Panc1 (cell line): ENCODE results near the gene TRIM27. TPM values are rescaled to one million over a fixed set of nuclear protein-coding genes. Genes with fewer than 3 reads are reported as not detected.

Source experiments
- ATAC-seq: fragments of 200-7000 bp; cut with Tn5 transposase; 2 replicates; pipeline ENCODE4 v1.9.1; 2020; ENCODE audit warnings: mild to moderate bottlenecking, moderate library complexity
- BruUV-seq: library from RNA; stranded (reverse); fragments of 400-500 nt; replicated peaks from 2 replicates; lab custom pipeline; 2021; lab: Mats Ljungman, UMichigan
- CTCF ChIA-PET: fragments of 300-600 bp; sonication (Branson Sonifier 250); formaldehyde crosslinking; loops from one replicate; lab custom pipeline; 2022; ENCODE audit warnings: antibody characterized with exemption; lab: Charles Lee
- POLR2A ChIA-PET: fragments of 300-600 bp; sonication (Branson Sonifier 250); formaldehyde crosslinking; loops from one replicate; lab custom pipeline; 2022; ENCODE audit warnings: antibody characterized with exemption; lab: Charles Lee
- DNase-seq: peaks from one replicate; pipeline ENCODE4 v3.0.0-alpha.2; 2010; ENCODE audit warnings: low read depth, low spot score
- H3K27ac ChIP-seq: 2 replicates; pipeline ENCODE4 v1.5.1; 2011; ENCODE audit warnings: mild to moderate bottlenecking, low read length, inconsistent platforms
- H3K27me3 ChIP-seq: fragments of 200-500 bp; sonication (Bioruptor generic); 2 replicates; pipeline ENCODE4 v1.6.0; 2014; ENCODE audit warnings: low read length, inconsistent platforms; ENCODE audit not compliant: control insufficient read depth, insufficient read depth
- H3K36me3 ChIP-seq: fragments of 200-500 bp; sonication (Bioruptor generic); 2 replicates; pipeline ENCODE4 v1.5.1; 2014; ENCODE audit warnings: inconsistent platforms, mild to moderate bottlenecking, low read length, moderate library complexity; ENCODE audit not compliant: control insufficient read depth, insufficient read depth
- H3K4me1 ChIP-seq: 2 replicates; pipeline ENCODE4 v1.5.1; 2011; ENCODE audit warnings: inconsistent platforms, mild to moderate bottlenecking, low read length, moderate library complexity; ENCODE audit not compliant: control insufficient read depth, insufficient read depth
- H3K4me3 ChIP-seq, 2 experiments: 2 replicates each; pipeline ENCODE4 v1.5.1; 2011 to 2012; ENCODE audit warnings: low read depth in 2 of 2, low read length in 2 of 2, mild to moderate bottlenecking in 2 of 2, inconsistent platforms in 1 of 2, moderate library complexity in 1 of 2
- H3K9me3 ChIP-seq: fragments of 200-500 bp; sonication (Bioruptor generic); 2 replicates; pipeline ENCODE4 v1.5.1; 2014; ENCODE audit warnings: low read depth, mild to moderate bottlenecking, inconsistent platforms, low read length, moderate library complexity; ENCODE audit not compliant: control insufficient read depth, insufficient read depth
- CTCF ChIP-seq: fragments of 450-650 bp; IDR thresholded peaks from 2 replicates; pipeline ENCODE4 v1.5.1; 2017; ENCODE audit warnings: mild to moderate bottlenecking
- POLR2AphosphoS5 ChIP-seq: IDR thresholded peaks from 2 replicates; pipeline ENCODE4 v1.6.1; 2012; ENCODE audit warnings: mild to moderate bottlenecking, low read depth, low read length, moderate library complexity
- REST ChIP-seq, 2 experiments: IDR thresholded peaks; 2 replicates each; pipeline ENCODE4 v1.6.1; 2011 to 2012; ENCODE audit warnings: low read depth in 2 of 2, control low read depth in 1 of 2, low read length in 1 of 2, mild to moderate bottlenecking in 1 of 2, moderate library complexity in 1 of 2; ENCODE audit not compliant: insufficient read depth in 1 of 2
- SIN3A ChIP-seq: IDR thresholded peaks from 2 replicates; pipeline ENCODE4 v1.6.1; 2012; ENCODE audit warnings: low read depth, mild to moderate bottlenecking, low read length, moderate library complexity, borderline replicate concordance; ENCODE audit not compliant: insufficient read depth
- TCF7L2 ChIP-seq: IDR thresholded peaks from 2 replicates; pipeline ENCODE4 v1.6.1; 2011; ENCODE audit warnings: mild to moderate bottlenecking, low read depth, low read length, inconsistent platforms
- in situ Hi-C: cut with HindIII; loops from 2 replicates; pipeline ENCODE4 v1.10.0; 2016; ENCODE audit warnings: low sequenced_read_pairs, low pct_unique_long_range_greater_than_20kb
- intact Hi-C: fragments of 100-400 bp; cut with micrococcal nuclease; formaldehyde crosslinking; loops from one replicate; pipeline ENCODE4 v1.10.0; 2022; ENCODE audit not compliant: unreplicated experiment
- total RNA-seq: library from RNA; stranded (reverse); gene quantifications from one replicate; pipeline ENCODE4 v1.2.1, GENCODE V29; 2021; ENCODE audit not compliant: unreplicated experiment

TRIM27 gene
- total RNA-seq, 1 experiment from 2014 or later, result 53.0 TPM

GRCh38 chr6:28944412-28944865 is 20.7 kb upstream of the TRIM27 start:
- Histone ChIP-seq H3K27ac (peak overlapping the region; percentile 92), H3K4me1 (peaks cover 27% of the 10 kb centered on the region), H3K36me3 (no peaks in the 10 kb centered on the region), H3K27me3 (no peaks in the 10 kb centered on the region), H3K4me3 (peak overlapping the region; percentile 88 to 100), H3K9me3 (no peaks in the 10 kb centered on the region)
- intact Hi-C loops (loop anchor here (5.0 kb wide), 2 partner anchors 47 to 107 kb away; no protein-coding TSS in a partner anchor), in situ Hi-C loops (no loop called here)
- ChIA-PET POLR2A (no interaction called here), CTCF (no interaction called here)
- DNase-seq, result peak; percentile 93
- BruUV-seq, result no TSS peak
- peak; percentile 24 for ATAC-seq
- no peak for TF ChIP-seq SIN3A
- no peak for TF ChIP-seq CTCF
- peak; percentile 37; the same call in 1 of the 2 replicates for TF ChIP-seq POLR2AphosphoS5
- TF ChIP-seq TCF7L2, result no peak

GRCh38 chr6:28943557-28944411 is 20.0 kb upstream of the TRIM27 start:
- peaks cover 27% of the 10 kb centered on the region for H3K4me1 ChIP-seq
- H3K36me3 ChIP-seq, result no peaks in the 10 kb centered on the region
- H3K4me3 ChIP-seq, result peak overlapping the region; percentile 88 to 100
- no peak for DNase-seq
- peak; percentile 50 for ATAC-seq
- no peaks in the 10 kb centered on the region for H3K9me3 ChIP-seq
- intact Hi-C loops, result loop anchor here (5.0 kb wide), 2 partner anchors 46 to 106 kb away; no protein-coding TSS in a partner anchor
- ChIA-PET POLR2A (interaction anchor here (0.6 kb wide), 1 partner anchor 33 kb away, joined by 3 read pairs; no protein-coding TSS in a partner anchor), CTCF (no interaction called here)
- TF ChIP-seq REST (IDR thresholded peaks at IDR 0.05; ENCODE audit: insufficient read depth in 1 of 2, low read depth in 2 of 2, low read length in 1 of 2) (no peak), SIN3A (peak; percentile 42; the same call in 1 of the 2 replicates), TCF7L2 (no peak), CTCF (no peak), POLR2AphosphoS5 (peak; percentile 53; the same call in 1 of the 2 replicates)
- peak overlapping the region; percentile 92 for H3K27ac ChIP-seq
- H3K27me3 ChIP-seq, result no peaks in the 10 kb centered on the region
- no TSS peak for BruUV-seq
- in situ Hi-C loops, result no loop called here
